GM23248 (cell line): ENCODE data around the gene LCN12. TPM values are rescaled to one million over a fixed set of nuclear protein-coding genes. Genes with fewer than 3 reads are reported as not detected.

Experiments
- DNase-seq: peaks from one replicate; pipeline ENCODE4 v3.0.0-alpha.2; 2015
- H2AFZ ChIP-seq: fragments of 200-600 bp; sonication (generic); 2 replicates; pipeline ENCODE4 v1.6.1; 2016; ENCODE audit warnings: antibody characterized with exemption
- H3F3A ChIP-seq: fragments of 200-600 bp; sonication (generic); 2 replicates; pipeline ENCODE4 v1.6.1; 2016; ENCODE audit warnings: mild to moderate bottlenecking, antibody characterized with exemption, mixed run types; ENCODE audit not compliant: insufficient read depth
- H3K27ac ChIP-seq: fragments of 200-600 bp; sonication (generic); 2 replicates; pipeline ENCODE4 v1.5.1; 2016; ENCODE audit warnings: mild to moderate bottlenecking
- H3K27me3 ChIP-seq: fragments of 200-600 bp; sonication (generic); replicated peaks from 2 replicates; pipeline ENCODE4 v1.6.1; 2016; ENCODE audit warnings: mild to moderate bottlenecking; ENCODE audit not compliant: insufficient read depth
- H3K36me3 ChIP-seq: fragments of 200-600 bp; sonication (generic); 2 replicates; pipeline ENCODE4 v1.6.1; 2016; ENCODE audit warnings: low read depth, mild to moderate bottlenecking
- H3K4me1 ChIP-seq: fragments of 200-600 bp; sonication (generic); 2 replicates; pipeline ENCODE4 v1.6.1; 2016; ENCODE audit warnings: mild to moderate bottlenecking; ENCODE audit not compliant: insufficient read depth
- H3K4me2 ChIP-seq: fragments of 200-600 bp; sonication (generic); one replicate; pipeline ENCODE4 v1.6.1; 2016; ENCODE audit warnings: mild to moderate bottlenecking; ENCODE audit not compliant: unreplicated experiment
- H3K4me3 ChIP-seq: fragments of 200-600 bp; sonication (generic); 2 replicates; pipeline ENCODE4 v1.5.1; 2016; ENCODE audit warnings: mild to moderate bottlenecking
- H3K79me2 ChIP-seq: fragments of 200-600 bp; sonication (generic); 2 replicates; pipeline ENCODE4 v1.6.1; 2016; ENCODE audit warnings: mild to moderate bottlenecking; ENCODE audit not compliant: insufficient read depth
- H3K9ac ChIP-seq: fragments of 200-600 bp; sonication (generic); 2 replicates; pipeline ENCODE4 v1.6.1; 2016; ENCODE audit warnings: mild to moderate bottlenecking
- H3K9me2 ChIP-seq: fragments of 200-600 bp; sonication (generic); 2 replicates; pipeline ENCODE4 v1.6.1; 2016; ENCODE audit warnings: mixed run types, mild to moderate bottlenecking, moderate library complexity; ENCODE audit not compliant: insufficient read depth
- H3K9me3 ChIP-seq: fragments of 200-600 bp; sonication (generic); one replicate; pipeline ENCODE4 v1.6.1; 2017; ENCODE audit warnings: low read depth
- H4K20me1 ChIP-seq: fragments of 200-600 bp; sonication (generic); 2 replicates; pipeline ENCODE4 v1.6.0; 2016; ENCODE audit not compliant: insufficient read depth
- EZH2 ChIP-seq: fragments of 200-600 bp; sonication (generic); IDR thresholded peaks from 2 replicates; pipeline ENCODE4 v1.6.1; 2018; ENCODE audit warnings: antibody characterized with exemption, mild to moderate bottlenecking; ENCODE audit not compliant: insufficient read depth, poor library complexity, severe bottlenecking
- EZH2phosphoT487 ChIP-seq: fragments of 200-600 bp; sonication (generic); IDR thresholded peaks from 2 replicates; pipeline ENCODE4 v1.6.1; 2018; ENCODE audit warnings: antibody characterized with exemption, moderate library complexity, mild to moderate bottlenecking, low read depth; ENCODE audit not compliant: insufficient read depth
- WGBS, 2 experiments: methylation state at CpG; one replicate each; pipeline ENCODE4 v1.1.6; 2015 to 2017; ENCODE audit warnings: low lambda C conversion rate in 2 of 2, low coverage in 1 of 2; ENCODE audit errors: missing lambda C conversion rate in 2 of 2; 5-methylcytosine and 5-hydroxymethylcytosine counted together
- in situ Hi-C: fragments of 300-500 bp; cut with MboI; formaldehyde crosslinking; loops from 2 replicates; pipeline ENCODE4 v1.15.0; 2020
- polyA plus RNA-seq: library from polyadenylated mRNA; unstranded; fragments of >200 nt; fragmentation: Nextera tagmentation; extraction: Ambion mirVana; gene quantifications from 2 replicates; pipeline ENCODE4 v1.2.1, GENCODE V29; 2016
- total RNA-seq: library from RNA; depleted of rRNA; stranded (reverse); fragments of >200 nt; shearing (Covaris generic); gene quantifications from 2 replicates; pipeline ENCODE4 v1.2.3, GENCODE V29; 2014

Gene LCN12
- total and polyA plus RNA-seq, 2 experiments from 2014 or later = not detected

- no peaks in the 10 kb centered on the region for H3F3A ChIP-seq
- H3K4me2 ChIP-seq = no peak overlapping the region
- H3K27me3 ChIP-seq = no peaks in the 10 kb centered on the region
- no peaks in the 10 kb centered on the region for H3K9me3 ChIP-seq
- no peaks in the 10 kb centered on the region for H3K4me1 ChIP-seq
- H3K4me3 ChIP-seq = no peak overlapping the region
- in situ Hi-C loops = no loop called here
- DNase-seq = no peak
- no peaks in the 10 kb centered on the region for H3K9me2 ChIP-seq
- no peaks in the 10 kb centered on the region for H4K20me1 ChIP-seq
- no peak for TF ChIP-seq EZH2phosphoT487
- no peak for TF ChIP-seq EZH2
- no peaks in the 10 kb centered on the region for H3K79me2 ChIP-seq
- WGBS, 2 experiments = 73 to 81% methylated on average over 5 to 11 of the region's 11 CpGs
- no peak overlapping the region for H3K9ac ChIP-seq
- H3K27ac ChIP-seq = no peak overlapping the region
- no peaks in the 10 kb centered on the region for H3K36me3 ChIP-seq
- H2AFZ ChIP-seq = no peak overlapping the region
These were observed 18.3 kb downstream of the LCN12 start for GRCh38 chr9:136970361-136970760.

DNA sequence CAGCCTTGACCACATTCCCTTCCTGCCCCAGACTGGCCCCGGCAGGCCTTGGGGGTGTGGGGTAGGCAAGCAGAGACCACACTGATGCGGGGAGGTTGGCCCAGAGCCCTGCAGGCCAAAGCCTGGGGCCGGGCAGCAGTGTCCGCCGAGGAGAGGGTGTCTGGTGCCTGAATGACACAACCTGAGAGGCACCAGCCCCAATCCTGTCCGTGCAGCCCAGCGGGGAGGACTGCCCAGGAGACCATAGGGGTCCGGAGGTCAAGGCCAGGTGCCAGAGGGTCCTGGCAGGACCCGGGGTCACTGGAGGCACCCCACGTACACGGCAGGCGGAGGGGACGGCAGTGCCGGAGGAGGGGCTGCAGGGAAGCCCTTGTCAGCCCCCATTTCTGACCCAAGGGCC lies 19.7 kb downstream of the LCN12 start:
- DNase-seq = no peak
- Histone ChIP-seq H3K27me3 (no peaks in the 10 kb centered on the region), H3K36me3 (no peaks in the 10 kb centered on the region), H3K9me2 (no peaks in the 10 kb centered on the region), H2AFZ (no peak overlapping the region), H3K4me2 (no peak overlapping the region), H3K4me3 (no peak overlapping the region), H3K9me3 (no peaks in the 10 kb centered on the region), H3K27ac (no peak overlapping the region), H4K20me1 (no peaks in the 10 kb centered on the region), H3K9ac (no peak overlapping the region), H3K79me2 (no peaks in the 10 kb centered on the region), H3F3A (no peaks in the 10 kb centered on the region), H3K4me1 (no peaks in the 10 kb centered on the region)
- no peak for TF ChIP-seq EZH2phosphoT487
- TF ChIP-seq EZH2 = no peak
- in situ Hi-C loops = no loop called here
- WGBS, 2 experiments = 51 to 64% methylated on average over 14 of the region's 14 CpGs

DNA sequence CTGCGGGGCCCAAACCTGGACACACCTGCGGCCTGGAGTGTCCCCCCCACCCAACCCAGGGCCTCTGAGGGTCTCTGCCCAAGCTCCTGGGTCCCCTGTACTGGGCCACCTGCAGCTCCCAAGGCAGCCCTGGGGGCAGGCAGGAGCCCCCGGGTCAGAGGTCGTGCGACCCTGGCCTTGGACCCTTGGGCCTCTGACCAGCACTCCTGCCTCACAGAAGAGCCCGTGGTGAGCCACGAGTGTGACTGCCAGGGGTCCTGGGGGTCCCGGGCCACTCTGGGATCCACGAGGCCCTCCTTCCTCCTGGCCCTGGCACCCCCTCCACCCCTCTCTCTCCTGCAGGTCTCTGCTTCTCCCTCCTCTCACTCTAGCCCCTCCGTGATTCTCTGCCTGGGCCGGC lies 20.3 kb downstream of the LCN12 start:
- Histone ChIP-seq H3K27me3 (no peaks in the 10 kb centered on the region), H3K27ac (no peak overlapping the region), H4K20me1 (no peaks in the 10 kb centered on the region), H3F3A (no peaks in the 10 kb centered on the region), H2AFZ (no peak overlapping the region), H3K36me3 (no peaks in the 10 kb centered on the region), H3K4me1 (no peaks in the 10 kb centered on the region), H3K9me2 (no peaks in the 10 kb centered on the region), H3K79me2 (no peaks in the 10 kb centered on the region), H3K4me3 (no peak overlapping the region), H3K4me2 (no peak overlapping the region), H3K9ac (no peak overlapping the region), H3K9me3 (no peaks in the 10 kb centered on the region)
- no peak for TF ChIP-seq EZH2
- TF ChIP-seq EZH2phosphoT487 = no peak
- no peak for DNase-seq
- 53 to 62% methylated on average over 7 to 11 of the region's 11 CpGs for WGBS, 2 experiments
- in situ Hi-C loops = no loop called here

DNA sequence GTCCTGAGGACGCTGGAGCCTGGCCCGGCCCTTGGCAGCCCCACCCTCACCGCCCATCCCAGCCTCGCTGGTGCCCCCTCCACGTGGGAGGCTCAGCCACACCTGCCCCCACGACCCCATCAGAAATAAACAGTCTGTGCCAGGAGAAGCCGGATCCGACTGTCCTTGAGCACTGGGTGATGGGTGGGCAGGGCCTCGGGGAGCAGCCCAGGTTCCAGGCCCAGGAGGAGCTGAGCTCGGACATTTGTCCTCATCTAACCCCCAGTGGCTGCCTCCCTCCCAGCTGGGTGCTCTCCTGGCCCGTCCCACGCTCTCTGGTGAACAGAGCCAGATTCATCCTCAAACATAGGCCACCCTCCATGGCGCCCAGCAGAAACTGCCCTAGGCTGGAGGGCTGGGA lies 20.7 kb downstream of the LCN12 start:
- Histone ChIP-seq H3K9me2 (no peaks in the 10 kb centered on the region), H3K4me1 (no peaks in the 10 kb centered on the region), H3K4me3 (no peak overlapping the region), H3F3A (no peaks in the 10 kb centered on the region), H3K4me2 (no peak overlapping the region), H3K9me3 (no peaks in the 10 kb centered on the region), H3K27ac (no peak overlapping the region), H3K27me3 (no peaks in the 10 kb centered on the region), H2AFZ (no peak overlapping the region), H3K79me2 (no peaks in the 10 kb centered on the region), H4K20me1 (no peaks in the 10 kb centered on the region), H3K36me3 (no peaks in the 10 kb centered on the region), H3K9ac (no peak overlapping the region)
- in situ Hi-C loops = no loop called here
- DNase-seq = no peak
- TF ChIP-seq EZH2 (no peak), EZH2phosphoT487 (no peak)
- WGBS, 2 experiments = 44% methylated on average over 12 to 13 of the region's 13 CpGs
